Erythroblast (primary cell): Measurements from ENCODE around the gene UBA5.
"Not testable (repeated sequence)": the region's sequence is repeated elsewhere in the genome, so short reads cannot be mapped to it uniquely, and the experiment has no call there.

Experiments
- DNase-seq, 2 experiments: peaks; one replicate each; lab custom pipeline; 2025; lab: John Stamatoyannopoulos, UW
- GATA1 ChIP-seq: IDR thresholded peaks from 2 replicates; pipeline ENCODE4 v1.6.1; 2011; ENCODE audit warnings: low read depth, mild to moderate bottlenecking, control low read depth, low read length, moderate library complexity
- POLR2A ChIP-seq: IDR thresholded peaks from 2 replicates; pipeline ENCODE4 v1.6.1; 2011; ENCODE audit warnings: mild to moderate bottlenecking, low read length

The UBA5 gene

GRCh38 chr3:132660052-132660810 is at the start of gene UBA5:
Gene UBA5 (plus strand): TSS chr3:132660329. CDS start chr3:132660538, 209 bp downstream.
- peak; percentile 83 to 85 for DNase-seq
- TF ChIP-seq GATA1 (no peak), POLR2A (peak; percentile 69)

DNA sequence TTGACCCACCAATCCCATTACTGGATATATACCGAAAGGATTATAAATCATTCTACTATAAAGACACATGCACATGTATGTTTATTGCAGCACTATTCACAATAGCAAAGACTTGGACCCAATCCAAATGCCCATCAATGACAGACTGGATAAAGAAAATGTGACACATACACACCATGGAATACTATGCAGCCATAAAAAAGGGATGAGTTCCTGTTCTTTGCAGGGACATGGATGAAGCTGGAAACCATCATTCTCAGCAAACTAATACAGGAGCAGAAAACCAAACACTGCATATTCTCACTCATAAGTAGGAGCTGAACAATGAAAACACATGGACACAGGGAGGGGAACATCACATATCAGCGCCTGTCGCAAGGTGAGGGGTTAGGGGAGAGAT is 44.8 kb upstream of the UBA5 start:
- DNase-seq: not testable (repeated sequence)

DNA sequence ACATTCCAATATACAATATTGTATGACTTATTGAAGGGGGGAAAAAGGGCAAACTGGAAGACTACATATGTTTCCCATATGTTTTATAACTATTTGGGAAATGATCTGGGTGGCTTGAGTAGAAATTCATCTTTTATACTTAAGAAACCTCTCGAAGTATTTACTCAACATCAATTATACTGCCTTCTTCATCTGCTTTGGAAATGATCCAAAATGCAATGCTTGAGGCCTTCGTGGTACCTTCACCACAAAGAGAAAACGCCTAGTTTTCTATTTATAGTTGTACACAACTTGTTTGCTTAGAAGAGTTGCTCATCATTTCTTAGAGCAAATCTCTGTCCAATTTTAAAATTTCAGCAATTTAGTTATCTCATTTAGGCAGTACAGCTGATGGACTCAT is 44.2 kb upstream of the UBA5 start:
- DNase-seq: no peak
- no peak for TF ChIP-seq POLR2A
- no peak for TF ChIP-seq GATA1

DNA sequence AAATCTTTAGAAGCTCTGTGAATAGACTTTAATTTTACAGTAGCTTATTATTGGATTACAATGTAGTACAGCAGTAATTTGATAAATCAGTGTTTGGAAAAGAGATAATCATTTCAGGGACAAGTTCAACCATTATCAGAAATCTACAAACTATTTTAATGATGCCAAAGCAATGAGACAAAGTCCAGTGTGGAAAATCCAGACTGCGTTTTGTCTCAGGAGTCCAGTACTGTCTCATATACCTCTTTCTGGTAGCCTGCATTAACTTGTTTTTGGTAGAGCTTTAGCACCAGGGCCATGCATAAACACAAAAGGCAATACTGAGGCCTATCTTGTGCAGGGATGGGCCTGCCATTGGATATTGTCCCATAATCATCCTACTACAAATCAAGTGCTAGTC is 43.3 kb upstream of the UBA5 start:
- no peak for DNase-seq
- TF ChIP-seq POLR2A: no peak
- no peak for TF ChIP-seq GATA1

DNA sequence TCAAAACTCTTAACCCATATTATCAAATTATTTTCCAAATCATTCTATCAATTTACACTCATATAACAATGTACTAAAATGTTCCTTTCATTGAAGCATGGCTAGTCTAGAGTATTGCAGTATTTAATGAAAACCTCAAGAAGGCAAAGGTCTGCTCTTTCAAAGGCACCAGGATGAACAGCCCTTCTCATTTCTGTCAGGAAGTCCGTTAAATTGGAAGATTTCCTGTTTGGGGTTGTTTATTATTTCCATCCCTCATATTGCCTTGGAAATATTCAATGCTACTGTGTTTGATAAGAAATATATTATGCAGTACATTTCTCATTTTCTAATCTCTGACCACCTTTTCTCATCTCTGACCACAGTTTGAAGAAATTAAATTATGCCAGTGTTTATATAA is 38.0 kb upstream of the UBA5 start:
- no peak for DNase-seq
- no peak for TF ChIP-seq GATA1
- no peak for TF ChIP-seq POLR2A

GRCh38 chr3:132622761-132623160 is 37.4 kb upstream of the UBA5 start:
- no peak for DNase-seq
- TF ChIP-seq POLR2A: no peak
- no peak for TF ChIP-seq GATA1

DNA sequence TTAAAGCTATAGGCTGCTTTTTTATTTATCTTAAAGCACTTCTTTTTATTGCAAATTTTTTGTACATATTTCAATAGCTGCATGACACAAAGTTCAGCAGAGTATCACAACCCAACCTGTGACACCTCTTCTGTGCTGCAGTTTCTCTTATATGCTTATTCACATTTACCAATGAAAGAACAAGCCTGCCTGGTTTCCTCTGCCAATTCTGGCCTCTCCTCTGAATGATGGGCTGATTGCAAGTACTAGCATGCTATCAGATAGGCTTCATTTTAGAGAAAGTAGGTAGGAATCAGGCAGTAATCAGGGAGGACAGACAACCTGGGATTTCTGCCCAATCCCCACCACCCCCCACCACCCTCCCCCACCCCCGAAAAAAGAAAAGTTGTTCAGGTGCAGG is 36.5 kb upstream of the UBA5 start:
- DNase-seq: no peak
- TF ChIP-seq POLR2A (no peak), GATA1 (no peak)

- DNase-seq: no peak
- TF ChIP-seq POLR2A (no peak), GATA1 (no peak)
Observed at GRCh38 chr3:132624790-132625189, 35.3 kb upstream of the UBA5 start.

DNA sequence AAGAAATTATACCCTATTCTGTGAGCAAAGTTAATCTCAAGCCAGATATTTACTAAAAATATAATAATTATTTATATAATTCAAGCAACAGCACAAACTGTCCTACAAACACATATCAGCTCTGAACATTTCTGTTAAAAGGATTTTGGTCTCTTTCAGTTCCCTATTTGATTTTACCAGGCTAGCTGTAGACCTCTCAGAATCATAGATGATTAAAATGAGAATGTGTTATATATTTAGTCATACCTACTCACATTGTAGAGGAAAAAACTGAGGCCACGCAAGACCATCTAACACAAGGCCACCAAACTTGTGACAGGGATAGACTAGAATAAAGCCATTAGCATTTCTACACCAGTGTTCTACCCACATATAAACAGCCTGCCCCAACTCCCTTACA is 34.5 kb upstream of the UBA5 start:
- no peak for DNase-seq
- no peak for TF ChIP-seq GATA1
- no peak for TF ChIP-seq POLR2A

GRCh38 chr3:132626955-132627354 is 33.2 kb upstream of the UBA5 start:
- TF ChIP-seq GATA1 (no peak), POLR2A (no peak)
- DNase-seq: peak; percentile 2 to 11

DNA sequence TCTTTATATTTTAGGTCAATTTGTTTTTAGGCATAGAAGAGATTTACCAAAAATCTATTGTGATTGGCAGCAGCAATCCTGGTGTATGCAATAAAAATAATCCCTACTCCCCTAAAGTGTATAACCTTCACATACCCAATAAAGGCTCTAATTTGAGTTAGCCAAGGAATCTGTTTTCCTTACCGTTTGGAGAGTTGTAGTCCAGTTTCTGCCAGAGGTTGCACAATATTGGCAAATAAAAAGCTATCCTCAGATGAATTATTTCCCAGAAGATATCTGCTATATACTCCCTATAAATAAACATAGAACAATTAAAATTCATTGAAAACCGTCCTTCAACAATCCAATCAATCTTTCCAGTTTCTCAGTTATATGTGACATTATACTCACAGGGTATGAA is 32.0 kb upstream of the UBA5 start:
- TF ChIP-seq GATA1 (no peak), POLR2A (no peak)
- no peak for DNase-seq

- DNase-seq: no peak
- TF ChIP-seq GATA1 (no peak), POLR2A (no peak)
Observed at GRCh38 chr3:132629928-132630327, 30.2 kb upstream of the UBA5 start.

DNA sequence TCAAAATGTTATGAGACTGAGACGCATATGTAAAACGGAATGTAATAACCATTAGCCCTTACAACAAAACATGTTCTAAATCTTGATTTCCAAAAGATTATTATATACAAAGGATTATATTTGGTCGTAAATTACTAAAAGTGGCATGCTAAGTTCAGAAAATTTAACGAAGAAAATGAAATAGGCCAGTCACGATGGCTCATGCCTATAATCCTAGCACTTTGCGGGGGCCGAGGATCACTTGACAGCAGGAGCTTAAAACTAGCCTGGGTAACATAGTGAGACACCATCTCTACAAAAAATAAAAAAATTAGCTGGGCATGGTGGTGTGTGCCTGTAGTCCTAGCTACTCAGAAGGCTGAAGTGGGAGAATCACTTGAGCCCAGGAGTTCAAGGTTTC is 29.5 kb upstream of the UBA5 start:
- DNase-seq: no peak
- TF ChIP-seq GATA1 (no peak), POLR2A (no peak)

DNA sequence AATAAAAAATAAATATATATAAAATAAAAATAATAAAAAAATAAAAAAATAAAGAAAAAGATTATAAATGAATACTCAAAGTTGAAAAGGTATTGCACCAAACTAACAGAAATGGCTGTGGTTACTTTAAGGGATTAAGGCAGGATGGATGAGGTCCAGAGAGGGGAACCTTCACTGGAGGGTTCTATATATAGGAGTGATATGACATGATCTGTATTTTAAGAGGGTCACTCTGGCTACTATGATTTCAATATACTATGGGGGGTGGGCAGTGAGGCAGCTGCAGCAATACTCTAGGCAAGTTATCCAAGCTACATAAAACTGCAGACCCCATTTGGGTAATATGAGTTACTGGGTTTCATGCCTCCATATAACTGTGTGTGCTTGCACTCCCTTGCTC is 25.1 kb upstream of the UBA5 start:
- TF ChIP-seq POLR2A: no peak
- no peak for TF ChIP-seq GATA1
- DNase-seq: no peak

DNA sequence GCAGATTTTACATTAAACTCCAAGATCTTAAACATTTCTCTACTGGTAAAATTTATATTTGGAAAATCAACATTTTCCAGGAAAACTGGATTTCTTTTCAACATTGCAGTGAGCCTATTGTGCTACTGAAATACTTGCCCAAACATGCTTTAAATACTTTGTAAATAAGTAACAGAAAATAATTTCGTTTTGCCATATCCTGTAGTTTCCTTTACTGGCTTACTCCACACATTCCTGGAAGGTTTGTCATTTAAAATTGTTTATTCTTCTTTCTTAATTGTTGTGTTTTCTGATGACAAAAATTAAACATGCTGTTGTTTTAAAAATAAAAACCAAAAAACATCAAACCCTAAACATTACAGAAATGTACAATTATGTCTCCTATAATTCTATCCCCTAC is 22.5 kb upstream of the UBA5 start:
- no peak for DNase-seq
- TF ChIP-seq GATA1 (no peak), POLR2A (no peak)
